CD4-positive, alpha-beta T cell treated with Interleukin-12 subunit alpha and Interleukin-12 subunit beta, for 1 hour (primary cell): Measurements from ENCODE around the gene URGCP.
"Not testable (repeated sequence)": the region's sequence is repeated elsewhere in the genome, so short reads cannot be mapped to it uniquely, and the experiment has no call there.

Experiments
- DNase-seq: peaks from one replicate; pipeline ENCODE4 v3.0.0-alpha.2; 2020

URGCP gene

DNA sequence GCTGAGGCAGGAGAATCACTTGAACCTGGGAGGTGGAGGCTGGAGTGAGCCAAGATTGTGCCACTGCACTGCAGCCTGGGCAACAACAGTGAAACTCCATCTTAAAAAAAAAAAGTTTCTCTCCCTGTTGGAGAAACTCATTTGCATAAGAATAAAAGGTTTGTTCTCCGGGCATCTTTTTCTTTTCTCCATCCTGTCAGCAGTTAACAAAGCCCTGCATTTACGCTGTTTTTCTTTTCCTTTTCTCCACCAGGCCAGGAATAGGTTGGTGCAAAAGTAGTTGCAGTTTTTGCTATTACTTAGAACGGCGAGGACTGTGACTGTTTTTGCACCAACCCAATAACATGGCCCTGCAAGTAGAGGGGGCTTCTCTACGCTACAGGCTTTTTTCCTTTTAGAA lies 9.5 kb upstream of the URGCP start:
- no peak for DNase-seq

DNA sequence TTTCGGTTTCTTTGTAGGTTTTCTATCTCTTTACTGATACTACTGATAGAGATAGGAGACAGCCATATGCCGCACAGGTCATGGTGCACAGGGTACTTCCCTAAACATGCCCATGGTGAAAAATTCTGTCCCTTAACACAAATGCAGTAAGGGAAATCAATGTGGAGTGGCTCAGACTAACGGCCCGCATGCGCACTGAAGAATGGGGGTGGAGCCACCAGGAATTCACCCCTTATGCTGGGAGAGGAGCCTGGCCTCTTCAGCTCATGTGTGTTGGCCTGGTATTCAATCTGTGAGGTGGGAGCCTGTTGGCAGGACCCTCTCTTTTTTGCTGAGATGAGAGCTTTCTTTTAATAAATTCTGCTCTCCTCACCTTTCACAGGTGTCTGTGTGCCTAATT lies 8.4 kb upstream of the URGCP start:
- no peak for DNase-seq

DNA sequence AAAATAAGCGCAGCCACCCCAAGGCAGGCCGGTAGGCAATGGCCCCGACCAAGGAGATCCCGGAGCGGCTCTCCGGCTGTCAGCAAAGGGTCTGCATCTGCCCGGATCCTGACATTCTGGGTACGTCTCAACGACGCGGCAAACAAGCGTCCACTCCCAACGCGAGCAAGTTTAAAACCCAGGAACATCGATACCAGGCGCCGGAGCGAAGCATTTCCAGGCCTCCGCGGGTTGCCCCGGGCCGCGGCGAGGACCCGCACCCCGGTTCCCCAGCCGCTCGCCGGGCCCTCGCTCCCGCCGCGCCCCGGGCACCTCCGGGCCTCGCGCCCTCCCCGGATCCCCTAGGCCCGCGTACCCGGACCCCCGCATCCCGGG lies 453 bp downstream of the URGCP start:
- DNase-seq: peak; percentile 22

DNA sequence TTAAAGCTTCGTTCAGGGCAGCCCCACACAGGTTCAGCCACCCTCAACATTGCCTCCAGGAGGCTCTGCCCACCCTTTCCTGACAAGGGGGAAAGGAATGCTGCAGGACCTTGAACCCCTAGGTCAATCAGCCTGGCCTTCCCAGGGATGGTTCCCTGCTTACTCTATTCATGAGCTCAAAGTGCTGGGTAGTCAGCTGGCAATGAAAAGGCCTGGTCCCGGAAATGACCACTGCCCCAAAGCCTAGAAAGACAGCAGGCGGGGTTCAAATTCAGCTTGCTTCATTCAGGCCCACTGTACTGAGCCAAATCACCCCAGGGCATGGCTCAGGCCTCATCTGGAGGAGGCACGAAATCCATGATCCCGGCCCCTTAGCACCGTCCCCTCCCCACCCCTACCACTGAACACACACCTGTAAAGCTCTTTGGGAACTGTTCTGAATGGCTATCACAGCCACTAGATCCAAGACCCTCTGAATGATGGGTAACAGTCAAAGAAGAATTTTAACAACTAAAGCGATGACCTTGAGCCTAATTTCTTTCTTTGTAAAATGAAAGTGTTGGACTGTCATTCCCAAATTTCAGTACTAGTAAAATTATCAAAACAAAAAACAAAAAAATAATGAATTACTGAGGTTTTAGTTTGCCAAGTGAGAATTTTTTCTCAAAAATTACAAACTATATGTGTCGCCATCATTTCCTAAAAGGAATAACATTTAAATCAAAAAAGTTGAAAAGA lies 1.0 kb downstream of the URGCP start:
- no peak for DNase-seq

DNA sequence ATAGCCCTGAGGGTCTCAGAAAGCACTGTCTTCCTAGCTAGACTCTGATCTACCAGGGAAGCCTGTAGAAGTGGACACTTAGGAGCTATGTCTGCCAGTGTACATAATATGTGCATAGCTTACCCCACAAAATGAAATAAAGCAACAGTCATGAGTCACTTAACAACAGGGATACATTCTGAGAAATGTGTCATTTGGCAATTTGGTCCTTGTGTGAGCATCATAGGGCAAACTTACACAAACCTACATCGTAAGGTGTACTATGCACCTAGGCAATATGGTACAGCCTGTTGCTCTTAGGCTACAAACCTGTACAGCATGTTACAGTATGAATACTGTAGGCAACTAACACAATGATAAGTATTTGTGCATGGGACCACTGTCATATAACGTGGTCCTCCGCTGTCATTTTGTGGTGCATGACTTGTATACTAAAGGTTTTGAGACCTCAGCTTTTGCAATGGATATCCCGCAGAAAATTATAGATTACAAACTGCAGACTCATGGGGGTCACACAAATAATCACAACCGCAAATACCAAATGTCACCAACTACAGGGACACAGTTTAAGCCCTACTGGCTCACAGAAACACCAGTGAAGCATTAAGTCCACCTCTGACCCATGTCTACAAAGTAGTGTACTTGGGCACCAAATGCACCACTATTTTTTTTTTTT lies 1.7 kb downstream of the URGCP start:
- DNase-seq: no peak

DNA sequence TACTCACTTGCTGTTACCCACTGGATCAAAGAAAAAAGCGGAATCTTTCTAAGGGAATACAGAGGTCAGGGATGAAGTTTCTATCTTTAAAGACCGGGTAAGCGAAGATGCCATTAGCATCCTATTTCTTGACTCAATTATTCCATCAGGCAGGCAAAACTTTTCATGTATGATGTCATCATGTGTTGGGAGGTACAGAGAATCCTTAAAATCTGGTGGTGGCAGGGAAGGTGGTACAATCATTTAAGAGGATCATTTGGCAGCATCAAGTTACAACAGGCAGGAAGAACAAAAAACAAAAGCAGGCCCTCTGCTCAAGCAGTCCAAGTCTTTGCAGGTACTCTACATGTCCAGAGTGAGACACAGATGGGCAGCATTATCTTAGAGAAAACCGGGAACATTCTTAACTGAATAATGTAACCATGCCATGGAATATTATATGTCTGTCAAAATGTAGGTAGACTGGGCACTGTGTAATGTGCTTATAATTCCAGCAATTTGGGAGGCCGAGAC lies 3.8 kb downstream of the URGCP start:
- DNase-seq: no peak

DNA sequence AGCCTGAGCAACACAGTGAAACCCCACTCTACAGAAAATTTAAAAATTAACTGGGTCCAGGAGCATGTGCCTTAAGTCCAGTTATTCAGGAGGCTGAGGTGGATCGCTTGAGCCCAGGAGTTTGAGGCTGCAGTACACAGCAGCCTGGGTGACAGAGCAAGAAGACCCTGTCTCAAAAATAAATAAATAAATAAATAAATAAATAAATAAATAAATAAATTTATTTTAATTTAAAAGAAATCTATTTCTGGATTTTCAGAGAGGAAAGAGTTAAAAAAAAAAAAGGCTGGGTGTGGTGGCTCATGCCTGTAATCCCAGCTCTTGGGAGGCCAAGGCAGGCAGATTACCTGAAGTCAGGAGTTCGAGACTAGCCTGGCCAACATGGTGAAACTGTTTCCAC lies 7.8 kb downstream of the URGCP start:
- not testable (repeated sequence) for DNase-seq

DNA sequence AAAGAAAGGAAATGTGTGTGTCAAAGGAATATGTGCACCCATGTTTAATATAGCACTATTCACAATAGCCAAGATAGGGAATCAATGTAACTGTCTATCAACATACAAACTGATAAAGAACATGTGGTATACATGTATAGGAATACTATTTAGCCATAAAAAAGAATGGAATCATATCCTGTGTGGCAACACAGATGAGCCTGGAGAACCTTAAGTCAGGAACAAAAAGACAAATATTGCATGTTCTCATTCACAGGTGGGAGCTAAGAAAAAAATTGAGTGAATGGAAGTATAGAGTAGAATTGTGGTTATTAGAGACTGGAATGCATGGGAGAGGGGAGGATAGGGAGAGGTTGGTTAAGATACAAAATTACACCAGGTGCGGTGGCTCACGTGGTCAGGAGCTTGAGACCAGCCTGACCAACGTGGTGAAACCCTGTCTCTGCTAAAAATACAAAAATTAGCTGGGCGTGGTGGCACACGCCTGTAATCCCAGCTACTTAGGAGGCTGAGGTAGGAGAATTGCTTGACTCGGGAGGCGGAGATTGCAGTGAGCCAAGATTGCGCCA lies 10.5 kb downstream of the URGCP start:
- DNase-seq: no peak

DNA sequence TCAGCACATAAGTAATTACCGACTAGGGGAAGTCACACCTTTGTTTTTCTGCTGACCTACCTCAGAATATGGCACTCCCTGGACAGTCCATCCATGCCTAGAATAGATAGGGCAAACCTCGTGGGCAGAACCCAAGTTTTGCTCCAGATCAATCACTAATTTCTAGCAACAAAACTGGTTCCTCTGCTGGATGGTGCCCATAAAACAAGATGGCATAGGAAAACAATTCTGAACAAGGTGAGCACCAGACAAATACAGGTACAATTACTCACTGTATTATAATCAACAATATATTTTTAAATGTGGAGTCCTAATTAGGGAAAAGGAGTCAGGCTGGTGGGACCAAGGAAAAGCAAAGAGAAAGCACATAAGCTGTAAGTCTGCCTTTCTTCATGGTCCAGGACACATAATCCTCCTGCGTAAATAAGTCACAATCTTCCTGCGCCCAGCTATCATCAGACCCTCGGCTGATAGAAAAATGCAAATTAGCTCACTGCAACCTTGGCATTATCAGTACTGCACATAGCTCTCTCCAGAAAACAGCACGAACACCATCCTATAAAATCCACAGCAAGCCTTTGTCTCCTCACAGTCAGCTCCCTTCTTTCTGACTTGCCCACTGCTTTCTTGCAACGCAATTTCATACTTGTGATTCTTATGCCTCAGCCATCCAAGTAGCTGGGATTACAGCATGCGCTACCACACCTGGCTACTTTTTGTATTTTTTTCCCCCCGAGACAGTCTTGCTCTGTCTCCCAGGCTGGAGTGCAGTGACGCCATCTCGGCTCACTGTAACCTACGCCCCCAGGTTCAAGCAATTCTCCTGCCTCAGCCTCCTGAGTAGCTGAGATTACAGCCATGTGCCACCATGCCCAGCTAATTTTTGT lies 15.1 kb downstream of the URGCP start:
- no peak for DNase-seq

DNA sequence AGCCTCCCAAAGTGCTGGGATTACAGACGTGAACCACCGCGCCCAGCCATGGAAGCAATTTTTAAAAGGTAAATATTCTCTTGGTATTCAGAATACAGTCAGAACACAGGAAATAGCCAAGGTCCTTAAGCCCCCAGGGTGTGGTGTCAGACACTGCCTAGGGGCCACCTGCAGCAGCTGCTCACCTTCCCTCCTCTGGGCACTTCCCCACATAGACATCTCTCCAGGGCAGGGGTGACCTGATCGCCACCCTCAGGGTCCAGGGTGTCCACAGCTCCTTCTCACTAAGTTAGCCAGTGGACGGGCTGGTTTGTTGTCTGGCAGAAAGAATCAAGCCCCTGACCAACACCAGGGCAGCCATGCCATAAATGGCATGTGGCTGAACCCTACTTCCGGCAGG lies 15.9 kb downstream of the URGCP start:
- DNase-seq: no peak

DNA sequence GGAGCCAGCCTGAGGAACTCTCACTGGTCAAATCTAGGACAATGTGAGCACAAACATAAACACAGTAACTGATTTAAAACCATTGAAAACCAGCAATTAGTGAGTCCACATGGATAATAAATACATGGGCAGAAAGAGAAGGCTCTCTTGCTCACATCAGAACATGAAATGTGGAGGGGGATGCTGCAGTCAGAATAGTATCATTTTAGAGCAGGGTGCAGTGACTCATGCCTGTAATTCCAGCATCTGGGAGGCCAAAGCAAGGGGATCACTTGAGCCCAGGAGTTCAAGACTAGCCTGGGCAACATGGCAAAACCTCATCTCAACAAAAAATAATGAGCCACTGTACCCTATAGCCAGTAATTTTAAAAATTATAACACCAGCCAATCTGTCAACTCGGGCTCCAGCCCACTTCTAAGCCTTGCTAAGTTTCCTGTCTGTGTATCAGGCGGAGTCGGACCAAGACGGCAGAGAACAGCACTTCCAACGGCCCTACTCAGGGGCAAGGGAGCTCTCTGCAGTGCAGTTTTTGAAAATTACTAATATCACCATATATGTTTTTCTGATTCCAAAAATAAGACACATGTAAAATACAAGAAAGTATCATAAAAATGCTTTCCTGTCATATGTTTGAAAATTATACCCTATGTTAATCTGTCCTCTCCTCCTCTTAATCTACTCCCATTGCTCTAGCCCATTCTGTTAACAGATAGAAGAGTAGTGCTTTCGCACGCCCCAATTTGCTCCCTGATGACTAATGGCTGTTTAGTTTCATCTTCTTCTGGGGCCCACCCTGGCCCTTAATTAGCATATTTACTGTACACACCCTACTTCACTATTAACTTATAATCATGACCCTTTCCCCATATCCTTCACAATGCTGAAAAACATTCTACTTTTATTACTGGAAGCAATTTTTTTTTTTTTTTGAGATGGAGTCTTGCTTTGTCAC lies 17.1 kb downstream of the URGCP start:
- DNase-seq: no peak

DNA sequence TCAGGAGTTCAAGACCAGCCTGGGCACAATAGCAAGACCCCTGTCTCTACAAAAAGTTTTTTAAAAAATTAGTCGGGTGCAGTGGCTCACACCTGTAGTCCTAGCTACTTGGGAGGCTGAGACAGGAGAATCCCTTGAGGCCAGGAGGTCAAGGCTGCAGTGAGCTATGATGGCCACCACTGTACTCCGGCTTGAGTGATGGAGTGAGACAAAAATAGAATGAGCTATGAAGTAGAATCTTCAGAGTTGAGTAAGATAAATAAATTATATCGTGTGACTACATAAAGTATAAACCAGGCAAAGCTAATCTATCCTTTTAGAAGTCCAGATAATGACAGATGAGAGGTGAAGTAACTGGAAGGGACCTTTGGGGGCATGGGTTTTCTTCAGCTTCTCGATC lies 21.8 kb downstream of the URGCP start:
- no peak for DNase-seq

DNA sequence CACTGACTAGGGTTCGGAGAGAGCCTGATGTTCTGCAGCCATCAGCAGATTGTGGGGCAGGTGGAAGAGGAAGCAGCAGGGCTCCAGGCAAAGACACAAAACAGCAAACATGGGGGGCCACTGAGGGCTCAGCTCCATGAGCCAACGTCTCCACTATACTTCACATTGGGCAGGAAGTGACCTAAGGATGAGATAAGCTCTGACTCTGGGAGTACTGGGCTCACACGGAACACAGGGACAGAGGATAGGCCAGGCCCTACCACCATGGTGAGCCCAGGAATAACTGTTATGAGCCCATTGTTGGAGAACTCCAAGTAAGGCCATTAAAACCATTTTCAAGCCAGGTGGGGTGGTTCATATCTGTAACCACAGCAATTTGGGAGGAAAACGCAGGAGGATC lies 22.2 kb downstream of the URGCP start:
- DNase-seq: no peak

DNA sequence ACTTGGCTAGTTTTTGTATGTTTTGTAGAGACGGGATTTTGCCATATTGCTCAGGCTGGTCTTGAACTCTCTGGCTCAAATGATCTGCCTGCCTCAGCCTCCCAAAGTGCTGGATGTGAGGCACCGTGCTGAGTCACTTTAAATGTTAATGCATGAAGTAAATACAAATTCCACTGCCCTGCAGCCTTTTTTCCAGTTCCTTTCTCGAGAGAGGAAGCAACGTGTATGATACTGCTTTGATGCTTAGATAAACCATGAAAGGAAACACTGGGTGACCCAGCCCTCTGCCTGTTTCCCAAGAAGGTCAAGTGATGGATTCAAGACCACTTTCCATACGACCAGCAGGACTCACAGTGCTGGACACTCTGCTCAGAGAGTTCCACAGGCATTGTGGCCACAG lies 25.8 kb downstream of the URGCP start:
- DNase-seq: no peak

DNA sequence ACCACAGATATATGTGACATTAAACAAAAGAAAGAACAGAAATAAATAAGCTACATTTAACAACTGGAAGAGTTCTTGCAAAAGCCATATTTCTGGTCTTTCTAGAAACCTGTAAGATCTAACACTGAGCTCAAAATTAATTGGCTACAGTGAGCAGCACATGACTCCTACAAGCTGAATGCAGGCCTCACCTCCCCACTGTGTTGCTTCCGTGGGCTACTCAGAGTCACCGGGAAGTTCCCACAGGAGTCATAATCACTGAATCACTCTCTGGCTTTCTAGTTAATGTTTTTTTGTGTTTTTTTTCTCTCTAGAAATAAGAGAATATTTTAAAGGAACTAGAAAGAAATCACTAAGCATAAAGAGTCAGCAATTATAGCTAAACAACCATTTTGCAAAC lies 26.9 kb downstream of the URGCP start:
- DNase-seq: no peak

DNA sequence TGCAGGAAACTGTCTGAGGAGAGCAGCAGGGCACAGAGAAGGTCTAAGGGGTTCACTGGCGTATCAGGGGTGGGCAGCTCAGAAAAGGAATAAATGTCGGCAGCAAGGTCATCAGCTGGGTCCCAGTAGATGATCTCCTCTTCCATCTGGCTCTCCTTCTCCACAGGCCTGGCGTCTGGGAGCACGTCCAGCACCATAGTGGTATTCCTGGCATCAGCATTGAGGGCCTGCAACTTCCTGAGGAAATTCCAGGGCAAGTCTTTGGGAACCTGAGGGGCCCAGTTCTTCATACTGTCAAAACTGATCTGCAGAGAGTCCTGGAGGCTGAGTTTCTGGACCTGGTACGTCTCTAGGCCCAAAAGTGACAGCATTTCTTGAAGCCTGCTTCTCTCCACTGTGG lies 27.5 kb downstream of the URGCP start:
- DNase-seq: no peak

DNA sequence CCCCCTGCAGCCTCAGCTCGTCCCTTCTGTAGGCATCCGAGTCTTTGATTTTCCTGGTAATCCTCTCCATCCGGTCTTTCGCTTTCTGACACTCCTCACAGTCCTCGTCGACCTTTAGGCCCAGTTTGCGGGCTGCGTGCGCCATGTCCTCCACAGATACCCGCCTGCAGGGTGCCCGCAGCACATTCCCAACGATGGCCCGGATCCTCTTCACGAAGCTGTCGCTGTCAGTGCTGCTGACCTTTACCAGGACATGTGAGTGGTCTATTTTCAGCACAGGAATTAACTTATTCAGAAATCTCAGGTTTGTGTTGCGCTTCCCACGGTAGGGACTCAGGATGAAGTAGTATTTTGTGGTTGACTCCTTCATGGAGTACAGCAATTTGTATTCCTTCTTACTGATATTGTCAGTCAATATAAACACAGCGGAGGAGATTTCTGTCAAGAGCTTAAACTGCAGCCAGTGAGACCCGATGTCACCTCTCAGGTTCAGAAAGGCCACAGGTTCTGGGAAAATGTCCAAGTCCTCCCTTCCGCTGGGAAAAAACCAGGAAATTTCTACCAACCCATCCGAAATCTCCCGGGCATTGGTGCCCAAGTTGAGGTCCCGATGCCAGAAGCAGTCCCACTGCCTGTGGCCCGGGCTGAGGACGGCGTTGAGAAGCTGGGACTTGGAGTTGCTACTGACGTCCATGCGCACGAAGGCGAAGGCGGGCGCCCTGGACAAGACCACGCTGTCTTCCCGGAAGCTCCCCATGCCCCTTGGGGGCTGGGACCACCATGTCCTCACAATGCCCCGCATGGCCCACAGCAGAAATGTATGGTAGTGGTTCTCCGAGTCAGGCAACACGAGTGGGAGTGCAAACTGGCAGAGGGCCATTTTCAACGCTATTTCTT lies 28.2 kb downstream of the URGCP start:
- no peak for DNase-seq

DNA sequence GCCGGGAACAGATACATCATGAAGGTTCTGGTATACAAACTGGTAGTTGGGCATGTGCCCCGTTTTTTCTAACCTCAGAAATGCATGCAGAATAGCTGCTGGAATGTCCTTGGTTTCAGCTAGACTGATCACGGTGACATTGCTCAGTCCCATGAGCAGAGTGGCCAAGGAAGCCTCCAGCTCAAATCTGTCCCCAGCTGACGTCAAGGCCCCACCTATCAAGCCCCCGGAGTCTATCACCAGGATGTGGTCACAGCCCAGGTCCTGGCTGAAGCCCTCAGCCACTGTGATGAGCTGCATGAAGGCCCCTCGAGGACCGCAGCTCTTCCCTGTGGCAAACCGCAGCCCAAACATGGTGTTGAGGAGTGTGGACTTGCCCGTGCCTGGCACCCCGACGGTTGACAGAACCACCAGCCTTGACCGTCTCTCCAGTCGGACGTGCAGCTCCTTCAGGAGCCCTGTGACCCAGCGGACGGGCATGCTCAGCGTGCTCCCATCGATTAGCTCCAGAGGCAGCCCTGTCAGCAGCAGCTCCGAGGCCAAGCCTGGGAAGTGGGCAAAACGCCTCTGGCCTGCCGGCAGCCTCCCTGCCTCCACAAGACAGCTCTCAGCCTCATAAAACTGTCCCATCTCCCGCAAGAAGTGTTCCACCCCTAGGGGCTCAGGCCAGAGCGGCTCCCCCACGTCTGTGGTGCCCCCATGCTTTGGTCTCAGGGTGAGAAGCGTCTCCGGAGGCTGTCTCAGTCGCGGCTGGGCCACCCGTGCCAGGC lies 29.2 kb downstream of the URGCP start:
- no peak for DNase-seq

DNA sequence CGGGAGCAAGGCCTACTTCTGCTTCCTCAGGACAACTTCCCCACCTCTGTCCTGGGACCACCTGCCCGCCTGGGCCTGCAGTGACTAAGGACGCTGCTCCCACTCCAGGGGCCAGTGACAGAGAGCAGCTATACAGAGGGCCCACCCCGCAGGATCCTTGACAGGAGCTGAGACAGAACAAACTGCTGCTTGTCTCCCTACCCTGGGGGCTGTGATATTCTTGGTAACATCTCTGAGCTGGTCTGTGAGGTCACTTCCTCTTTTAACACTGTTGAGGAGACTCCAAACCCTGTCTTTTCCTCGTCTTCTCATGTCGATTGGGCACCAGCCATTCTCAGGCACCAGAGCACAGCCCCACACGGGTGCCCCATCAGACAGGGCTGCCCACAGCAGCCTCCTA lies 30.2 kb downstream of the URGCP start:
- no peak for DNase-seq

DNA sequence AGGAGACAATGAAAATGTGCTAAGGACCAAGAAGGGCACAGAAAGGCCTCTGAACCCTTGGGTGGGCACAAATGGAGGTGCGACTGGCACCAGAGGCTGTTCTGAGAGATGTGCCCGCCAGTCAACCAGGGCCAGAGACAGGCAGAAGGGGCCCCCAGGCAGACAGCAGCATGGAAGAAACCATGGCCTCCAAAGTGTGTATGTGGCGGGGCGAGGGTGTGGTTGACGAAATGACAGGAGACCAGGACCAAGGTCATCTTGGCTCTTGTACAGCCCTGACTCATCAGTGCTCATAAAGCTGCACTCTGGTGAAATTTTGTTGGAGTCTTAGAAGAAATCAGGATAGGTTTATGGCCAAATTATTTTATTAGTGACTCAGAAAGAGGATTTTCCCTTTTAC lies 33.1 kb downstream of the URGCP start:
- no peak for DNase-seq
